Ascending aorta (tissue), 2 donors: ENCODE data around the gene GRIP2. TPM values are rescaled to one million over a fixed set of nuclear protein-coding genes. Genes with fewer than 3 reads are reported as not detected.
"Not testable (repeated sequence)": the region's sequence is repeated elsewhere in the genome, so short reads cannot be mapped to it uniquely, and the experiment has no call there.

Source experiments
- DNase-seq, 2 donors: peaks; one replicate each; pipeline ENCODE4 v3.0.0-alpha.2; 2019; ENCODE audit warnings: low spot score in 2 of 2
- H3K27ac ChIP-seq, 2 donors: fragments of 200-600 bp; sonication (generic); one replicate each; pipeline ENCODE4 v1.5.1; 2016 to 2017; ENCODE audit warnings: mild to moderate bottlenecking in 1 of 2
- H3K27me3 ChIP-seq: fragments of 200-600 bp; sonication (generic); one replicate; pipeline ENCODE4 v1.5.1; 2017
- H3K36me3 ChIP-seq, 2 donors: fragments of 200-600 bp; sonication (generic); one replicate each; pipeline ENCODE4 v1.5.1; 2016
- H3K4me1 ChIP-seq, 2 donors: fragments of 200-600 bp; sonication (generic); one replicate each; pipeline ENCODE4 v1.5.1; 2016 to 2017; ENCODE audit warnings: mild to moderate bottlenecking in 1 of 2
- H3K4me3 ChIP-seq, 2 donors: fragments of 200-600 bp; sonication (generic); one replicate each; pipeline ENCODE4 v1.5.1; 2016 to 2017; ENCODE audit warnings: mild to moderate bottlenecking in 1 of 2
- H3K9me3 ChIP-seq, 2 donors: fragments of 200-600 bp; sonication (generic); one replicate each; pipeline ENCODE4 v1.5.1; 2016
- intact Hi-C: fragments of 100-400 bp; cut with DNase I; formaldehyde crosslinking; loops from one replicate; pipeline ENCODE4 v1.15.1; 2023
- total RNA-seq: library from RNA; depleted of rRNA; stranded (reverse); fragments of >200 nt; gene quantifications from one replicate; pipeline ENCODE4 v1.1.0, GENCODE V29; 2016
- TF ChIP-seq, protein P1 (sequence below), 3 experiments: fragments of 200-600 bp in 2 of 3; fragments of 450-650 bp in 1 of 3; sonication (generic) in 2 of 3; IDR thresholded peaks; one replicate each; pipeline ENCODE4 v1.5.1; 2016 to 2019; ENCODE audit warnings: antibody characterized with exemption in 3 of 3, mild to moderate bottlenecking in 1 of 3, moderate library complexity in 1 of 3

GRIP2 gene
- total RNA-seq, 1 donor from 2014 or later, result 0.21 TPM

DNA sequence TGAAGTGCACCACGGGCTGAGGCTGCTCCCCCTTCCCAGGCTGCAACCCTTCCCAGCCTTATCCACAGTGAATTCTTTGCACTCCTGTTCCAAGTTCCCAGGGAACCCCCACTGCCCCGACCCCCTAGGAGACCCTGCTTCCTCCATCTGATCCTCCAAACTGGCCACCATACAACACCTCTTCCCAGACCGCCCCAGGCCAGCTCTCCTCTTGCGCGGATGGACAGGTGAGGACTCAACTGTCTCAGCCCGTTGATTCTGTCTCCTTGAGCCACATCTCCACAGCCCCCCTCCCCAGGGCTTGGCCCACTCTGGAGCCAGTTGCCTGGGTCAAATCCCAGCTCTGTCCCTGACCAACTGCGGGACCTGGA lies 21.7 kb downstream of the GRIP2 start:
- Histone ChIP-seq H3K4me3 (no peak overlapping the region), H3K4me1 (peaks cover 0 to 4% of the 10 kb centered on the region in 2 donors), H3K27me3 (no peaks in the 10 kb centered on the region), H3K27ac (no peak overlapping the region), H3K9me3 (no peaks in the 10 kb centered on the region), H3K36me3 (no peaks in the 10 kb centered on the region)
- intact Hi-C loops, result no loop called here
- TF ChIP-seq, protein P1, sequence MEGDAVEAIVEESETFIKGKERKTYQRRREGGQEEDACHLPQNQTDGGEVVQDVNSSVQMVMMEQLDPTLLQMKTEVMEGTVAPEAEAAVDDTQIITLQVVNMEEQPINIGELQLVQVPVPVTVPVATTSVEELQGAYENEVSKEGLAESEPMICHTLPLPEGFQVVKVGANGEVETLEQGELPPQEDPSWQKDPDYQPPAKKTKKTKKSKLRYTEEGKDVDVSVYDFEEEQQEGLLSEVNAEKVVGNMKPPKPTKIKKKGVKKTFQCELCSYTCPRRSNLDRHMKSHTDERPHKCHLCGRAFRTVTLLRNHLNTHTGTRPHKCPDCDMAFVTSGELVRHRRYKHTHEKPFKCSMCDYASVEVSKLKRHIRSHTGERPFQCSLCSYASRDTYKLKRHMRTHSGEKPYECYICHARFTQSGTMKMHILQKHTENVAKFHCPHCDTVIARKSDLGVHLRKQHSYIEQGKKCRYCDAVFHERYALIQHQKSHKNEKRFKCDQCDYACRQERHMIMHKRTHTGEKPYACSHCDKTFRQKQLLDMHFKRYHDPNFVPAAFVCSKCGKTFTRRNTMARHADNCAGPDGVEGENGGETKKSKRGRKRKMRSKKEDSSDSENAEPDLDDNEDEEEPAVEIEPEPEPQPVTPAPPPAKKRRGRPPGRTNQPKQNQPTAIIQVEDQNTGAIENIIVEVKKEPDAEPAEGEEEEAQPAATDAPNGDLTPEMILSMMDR (IDR thresholded peaks at IDR 0.05), result no peak
- DNase-seq, result no peak

DNA sequence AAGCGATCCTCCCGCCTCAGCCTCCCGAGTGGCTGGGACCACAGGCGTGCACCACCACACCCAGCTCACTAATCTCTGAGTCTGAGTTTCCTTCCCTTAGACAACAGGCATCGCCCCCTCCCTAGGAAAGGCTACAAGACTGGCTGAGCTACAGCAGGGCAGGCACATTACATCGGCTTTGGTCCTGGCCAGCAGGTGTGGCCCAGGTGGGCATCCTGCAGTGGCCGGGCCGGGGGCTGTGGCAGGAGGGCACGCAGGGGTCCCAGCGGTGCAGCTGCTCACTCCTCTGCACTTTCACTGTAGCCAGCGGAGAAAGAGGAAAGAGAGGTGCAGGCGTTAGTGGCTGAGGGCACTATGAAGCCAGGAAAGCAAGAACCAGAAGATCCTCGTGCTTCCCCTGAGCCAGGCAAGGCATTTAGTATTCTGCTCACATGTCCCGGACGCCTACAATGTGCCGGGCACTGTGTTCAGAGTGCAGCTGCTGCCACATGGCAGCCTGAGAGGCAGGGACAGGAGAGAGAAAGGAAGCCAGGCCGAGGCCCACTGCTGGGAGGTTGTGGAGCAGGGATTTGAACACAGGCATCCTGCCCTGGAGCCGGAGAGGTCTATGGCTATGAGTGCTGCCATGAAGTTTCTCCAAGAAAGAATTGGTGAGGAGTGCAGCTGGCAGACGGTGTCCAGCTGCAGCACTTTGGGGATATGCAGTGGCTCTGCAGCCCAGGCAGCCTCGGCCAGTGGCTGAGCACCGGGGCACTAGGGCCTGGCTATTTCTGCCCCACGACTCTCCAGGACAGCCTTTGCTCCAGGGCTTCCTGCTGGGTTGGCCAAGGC lies 22.3 kb downstream of the GRIP2 start:
- TF ChIP-seq, protein P1 (IDR thresholded peaks at IDR 0.05), result no peak
- DNase-seq, result no peak
- Histone ChIP-seq H3K36me3 (no peaks in the 10 kb centered on the region), H3K9me3 (no peaks in the 10 kb centered on the region), H3K4me1 (peaks cover 0 to 4% of the 10 kb centered on the region in 2 donors), H3K27me3 (no peaks in the 10 kb centered on the region), H3K27ac (no peak overlapping the region), H3K4me3 (no peak overlapping the region)
- intact Hi-C loops, result no loop called here

DNA sequence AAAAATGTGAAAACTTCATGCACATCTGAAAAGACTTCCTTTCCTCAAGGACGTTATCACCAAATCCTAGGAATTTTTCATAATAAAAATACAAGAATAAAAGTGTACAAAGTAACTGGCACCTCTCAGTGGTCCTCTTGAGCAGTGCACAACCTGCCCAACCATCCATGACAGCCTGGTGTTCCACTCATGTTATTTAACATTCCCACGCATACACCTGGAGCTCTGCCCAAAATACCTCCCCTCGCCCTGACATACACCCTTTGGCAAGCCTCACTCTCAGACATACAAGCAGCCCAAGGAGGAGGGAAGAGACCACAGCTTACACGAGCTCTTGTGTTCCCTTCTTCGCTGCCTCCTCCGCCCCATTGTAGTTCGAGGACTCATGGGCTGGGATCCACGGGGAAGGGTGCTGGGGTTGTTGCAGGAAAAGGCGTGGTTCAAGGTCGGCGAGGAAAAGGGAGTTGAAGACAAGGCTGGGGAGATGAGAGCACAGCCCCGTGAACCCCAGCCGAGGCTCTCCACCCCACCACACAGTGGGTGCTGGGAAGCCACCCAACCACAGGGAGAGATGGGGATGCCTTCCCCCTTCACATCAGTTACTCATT lies 23.3 kb downstream of the GRIP2 start:
- intact Hi-C loops, result no loop called here
- peak in 1 of 2 donors; percentile 42 for DNase-seq
- TF ChIP-seq, protein P1 (IDR thresholded peaks at IDR 0.05), result no peak
- no peak overlapping the region for H3K4me3 ChIP-seq
- H3K36me3 ChIP-seq, result no peaks in the 10 kb centered on the region
- H3K27ac ChIP-seq, result no peak overlapping the region
- no peaks in the 10 kb centered on the region for H3K9me3 ChIP-seq
- H3K27me3 ChIP-seq, result no peaks in the 10 kb centered on the region
- H3K4me1 ChIP-seq, result no peaks in the 10 kb centered on the region

DNA sequence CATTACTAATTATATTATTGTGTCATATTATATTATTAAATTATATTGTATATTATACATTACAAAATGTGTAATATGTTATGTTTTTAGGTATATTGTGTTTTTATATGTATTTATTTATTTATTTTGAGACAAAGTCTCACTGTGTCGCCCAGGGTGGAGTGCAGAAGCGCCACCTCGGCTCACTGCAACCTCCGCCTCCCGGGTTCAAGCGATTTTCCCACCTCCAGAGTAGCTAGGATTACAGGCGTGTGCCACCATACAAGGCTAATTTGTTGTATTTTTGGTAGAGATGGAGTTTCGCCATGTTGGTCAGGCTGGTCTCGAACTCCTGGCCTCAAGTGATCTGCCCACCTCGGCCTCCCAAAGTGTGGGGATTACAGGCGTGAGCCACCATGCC lies 24.6 kb downstream of the GRIP2 start:
- H3K4me1 ChIP-seq, H3K36me3 ChIP-seq, H3K27ac ChIP-seq, H3K9me3 ChIP-seq, H3K4me3 ChIP-seq, H3K27me3 ChIP-seq, intact Hi-C loops: not testable (repeated sequence)
- peak in 1 of 2 donors; percentile 18 for DNase-seq

DNA sequence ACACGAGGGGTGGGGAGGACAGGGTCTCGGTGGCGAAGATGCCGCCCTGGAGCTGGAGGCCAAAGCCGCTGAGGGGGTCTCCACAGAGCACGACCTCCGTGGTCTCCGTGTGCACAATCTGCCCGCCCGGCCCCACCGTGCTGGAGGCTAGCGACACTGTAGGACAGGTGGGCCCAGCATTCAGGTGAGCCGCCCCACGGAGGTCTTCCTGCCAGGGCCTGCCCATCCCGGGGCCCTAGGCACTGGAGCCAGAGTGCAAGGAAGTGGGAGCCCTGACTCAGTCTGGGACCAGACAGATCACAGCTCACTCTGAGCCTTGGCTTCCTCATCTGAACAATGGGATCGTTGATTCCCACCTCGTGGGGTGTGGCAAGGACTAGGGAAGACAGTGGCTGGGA lies 25.8 kb downstream of the GRIP2 start:
- no peaks in the 10 kb centered on the region for H3K27me3 ChIP-seq
- TF ChIP-seq, protein P1 (IDR thresholded peaks at IDR 0.05), result no peak
- intact Hi-C loops, result no loop called here
- no peak overlapping the region for H3K27ac ChIP-seq
- no peaks in the 10 kb centered on the region for H3K4me1 ChIP-seq
- H3K4me3 ChIP-seq, result no peak overlapping the region
- DNase-seq, result peak in 1 of 2 donors; percentile 45
- no peaks in the 10 kb centered on the region for H3K9me3 ChIP-seq
- no peaks in the 10 kb centered on the region for H3K36me3 ChIP-seq

DNA sequence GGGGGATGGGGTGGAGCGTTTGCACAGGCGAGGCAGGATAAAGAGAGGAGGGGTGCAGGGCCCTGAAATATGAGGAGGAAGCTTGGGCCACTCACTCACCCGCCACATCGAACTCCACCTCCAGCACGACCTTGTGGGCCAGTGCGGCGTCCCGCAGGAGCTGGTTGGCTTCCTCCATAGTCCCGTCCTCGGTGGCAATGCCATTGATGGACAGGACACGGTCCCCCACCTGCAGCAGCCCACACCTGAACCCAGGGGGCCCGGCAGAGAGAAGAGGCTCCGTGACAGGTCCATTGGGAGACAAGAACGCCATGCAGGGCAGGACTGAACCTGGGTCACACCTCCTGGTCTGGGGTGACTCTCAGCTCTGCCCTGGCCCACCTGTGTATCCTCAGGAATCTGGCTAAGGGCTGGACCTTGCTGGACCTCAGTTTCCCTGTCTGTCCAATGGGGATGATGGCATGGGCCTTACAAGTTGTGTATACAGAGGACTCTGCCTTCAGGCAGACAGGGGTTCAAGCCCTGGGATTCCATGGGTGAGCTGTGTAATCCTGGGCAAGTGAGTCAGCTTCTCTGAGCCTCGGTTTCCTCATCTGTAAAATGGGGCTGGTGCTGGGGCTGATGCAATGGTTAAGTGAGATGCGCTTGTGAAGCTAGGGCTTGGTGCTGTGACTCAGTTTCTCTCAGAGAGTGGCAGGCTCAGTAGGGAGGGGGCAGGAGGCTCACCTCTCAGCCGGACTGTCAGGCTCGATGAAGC lies 26.4 kb downstream of the GRIP2 start:
- Histone ChIP-seq H3K9me3 (no peaks in the 10 kb centered on the region), H3K27me3 (no peaks in the 10 kb centered on the region), H3K36me3 (no peaks in the 10 kb centered on the region), H3K4me1 (no peaks in the 10 kb centered on the region), H3K27ac (no peak overlapping the region), H3K4me3 (no peak overlapping the region)
- DNase-seq, result peak in 1 of 2 donors; percentile 62
- TF ChIP-seq, protein P1 (IDR thresholded peaks at IDR 0.05), result no peak
- intact Hi-C loops, result no loop called here
